Measurements from ENCODE around the gene GPR152.

Gene GPR152

DNA sequence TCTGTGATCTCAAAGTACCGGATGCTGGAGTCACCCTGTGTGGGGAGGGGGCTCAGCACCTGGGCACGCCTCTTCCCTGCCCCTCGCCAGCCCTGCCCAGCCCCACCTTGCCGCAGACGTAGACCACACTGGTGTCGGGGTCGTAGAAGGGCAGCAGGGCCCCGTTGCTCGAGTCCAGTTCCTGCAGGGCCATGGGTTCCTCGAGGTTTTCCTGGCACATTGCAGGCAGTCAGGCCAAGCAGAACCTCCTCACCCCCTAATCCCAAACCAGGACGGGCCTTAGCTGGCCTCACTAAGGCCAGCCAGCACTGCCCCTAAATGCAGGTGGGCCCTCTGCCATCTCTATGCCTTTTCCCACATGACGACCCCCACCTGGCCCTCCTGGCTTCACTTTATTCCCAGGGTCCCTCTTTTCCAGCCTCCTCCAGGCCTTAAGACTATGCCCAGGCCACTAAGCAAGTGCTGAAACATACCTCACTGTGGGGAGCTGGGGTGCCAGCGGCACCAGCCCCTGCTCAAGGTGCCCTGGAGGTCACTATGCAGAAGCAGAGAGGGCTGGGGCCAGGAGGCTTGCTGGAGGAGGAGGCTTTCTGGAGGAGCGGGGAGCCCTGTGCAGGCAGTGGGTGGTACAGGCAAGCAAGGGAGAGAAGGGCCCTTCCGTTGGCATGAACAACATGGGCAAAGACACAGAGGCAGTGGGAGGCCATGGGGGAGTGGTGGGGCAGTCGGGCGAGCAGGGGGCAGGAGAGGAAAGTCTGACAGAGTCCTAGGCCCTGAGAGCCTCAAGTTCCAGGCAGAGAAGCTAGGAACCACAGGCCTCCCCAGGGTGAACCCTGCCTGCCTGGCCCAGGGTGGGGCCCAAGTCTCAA lies 12.1 kb downstream of the GPR152 start:
- TF ChIP-seq, protein P1, sequence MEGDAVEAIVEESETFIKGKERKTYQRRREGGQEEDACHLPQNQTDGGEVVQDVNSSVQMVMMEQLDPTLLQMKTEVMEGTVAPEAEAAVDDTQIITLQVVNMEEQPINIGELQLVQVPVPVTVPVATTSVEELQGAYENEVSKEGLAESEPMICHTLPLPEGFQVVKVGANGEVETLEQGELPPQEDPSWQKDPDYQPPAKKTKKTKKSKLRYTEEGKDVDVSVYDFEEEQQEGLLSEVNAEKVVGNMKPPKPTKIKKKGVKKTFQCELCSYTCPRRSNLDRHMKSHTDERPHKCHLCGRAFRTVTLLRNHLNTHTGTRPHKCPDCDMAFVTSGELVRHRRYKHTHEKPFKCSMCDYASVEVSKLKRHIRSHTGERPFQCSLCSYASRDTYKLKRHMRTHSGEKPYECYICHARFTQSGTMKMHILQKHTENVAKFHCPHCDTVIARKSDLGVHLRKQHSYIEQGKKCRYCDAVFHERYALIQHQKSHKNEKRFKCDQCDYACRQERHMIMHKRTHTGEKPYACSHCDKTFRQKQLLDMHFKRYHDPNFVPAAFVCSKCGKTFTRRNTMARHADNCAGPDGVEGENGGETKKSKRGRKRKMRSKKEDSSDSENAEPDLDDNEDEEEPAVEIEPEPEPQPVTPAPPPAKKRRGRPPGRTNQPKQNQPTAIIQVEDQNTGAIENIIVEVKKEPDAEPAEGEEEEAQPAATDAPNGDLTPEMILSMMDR (IDR thresholded peaks at IDR 0.05; ENCODE audit: low read depth, low read length) = no peak
- no peak overlapping the region for H3K4me3 ChIP-seq (ENCODE audit: low read depth, low read length)

DNA sequence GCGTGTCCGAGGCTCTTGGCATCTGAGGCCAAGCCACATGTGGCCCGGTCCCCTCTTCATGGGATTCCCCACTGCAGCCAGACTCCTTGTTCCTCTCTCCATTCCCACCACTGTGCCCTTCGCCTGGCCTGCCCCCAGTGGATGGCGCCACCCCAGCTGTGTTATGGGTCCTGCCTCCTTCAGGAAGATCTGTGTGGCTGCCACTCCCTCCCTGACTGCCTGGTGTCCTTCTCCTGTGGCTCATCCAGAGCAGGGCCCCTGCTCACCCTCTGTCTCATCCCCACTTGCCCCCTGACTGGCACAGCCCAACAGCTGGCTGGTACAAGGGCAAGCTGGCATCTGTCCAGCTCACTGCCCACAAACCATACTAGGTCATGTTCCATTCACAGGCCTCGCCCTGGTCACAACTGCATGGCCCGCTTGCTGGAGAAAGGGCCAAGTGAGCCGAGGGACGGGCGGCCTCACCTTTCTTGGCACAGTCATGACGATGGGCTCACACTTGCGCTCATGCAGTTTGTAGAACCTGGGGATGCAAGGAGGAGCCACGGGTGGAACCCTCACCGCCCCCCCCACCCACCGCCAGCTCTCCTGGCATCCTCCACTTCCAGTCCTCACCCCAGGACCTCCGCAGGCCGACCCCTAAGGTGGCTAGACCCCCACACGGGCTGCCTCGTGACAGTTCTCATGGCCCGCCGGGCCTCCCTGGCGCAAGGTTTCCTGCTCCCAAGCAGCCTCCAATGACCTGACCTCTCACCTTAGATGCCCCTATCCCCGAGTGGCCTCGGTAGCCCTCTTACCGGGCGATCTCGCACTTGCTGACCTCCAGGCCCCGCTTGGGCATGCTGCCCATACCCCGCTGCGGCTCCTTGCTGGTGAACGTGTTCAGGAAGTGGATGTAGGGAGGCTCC lies 13.0 kb downstream of the GPR152 start:
- TF ChIP-seq, protein P1 (IDR thresholded peaks at IDR 0.05; ENCODE audit: low read depth, low read length) = no peak; the same call in 1 of the 2 replicates
- H3K4me3 ChIP-seq (ENCODE audit: low read depth, low read length) = no peak overlapping the region

DNA sequence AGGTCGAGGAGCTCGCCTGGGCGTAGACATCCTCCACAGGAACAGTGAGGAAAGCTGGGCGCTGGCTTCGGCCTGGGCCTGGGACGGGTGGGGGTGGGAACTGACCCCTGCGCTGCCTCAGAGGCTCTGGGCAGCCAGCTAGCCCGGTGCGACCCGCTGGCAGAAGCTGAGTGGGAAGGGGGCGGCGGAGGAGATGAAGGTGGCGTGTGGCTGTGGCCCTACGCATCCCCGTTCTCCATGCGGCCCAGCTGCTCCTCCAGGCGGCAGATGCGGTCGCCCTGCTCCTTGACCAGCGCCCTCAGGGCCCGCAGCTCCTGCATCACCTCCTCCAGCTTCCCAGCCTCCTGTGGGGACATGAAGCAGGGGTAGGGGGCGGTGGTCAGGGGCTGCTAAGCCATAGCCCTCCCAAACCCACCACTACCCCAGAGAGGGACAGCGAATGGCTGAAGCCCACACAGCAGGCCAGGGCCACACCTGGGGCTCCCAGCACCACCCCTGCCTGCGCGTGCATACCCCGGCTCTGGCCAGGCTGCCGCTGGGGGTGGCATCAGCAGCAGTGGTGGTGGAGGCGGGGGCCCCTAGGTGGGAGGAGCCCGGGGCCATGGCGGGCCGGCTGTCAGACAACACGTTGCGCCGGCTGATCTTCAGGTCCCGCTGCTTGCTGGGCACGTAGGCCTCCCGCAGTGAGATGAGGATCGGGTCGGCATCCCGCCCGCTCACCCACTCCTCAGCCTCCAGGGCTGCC lies 14.2 kb downstream of the GPR152 start:
- no peak overlapping the region for H3K4me3 ChIP-seq (ENCODE audit: low read depth, low read length)
- TF ChIP-seq, protein P1 (IDR thresholded peaks at IDR 0.05; ENCODE audit: low read depth, low read length) = no peak

DNA sequence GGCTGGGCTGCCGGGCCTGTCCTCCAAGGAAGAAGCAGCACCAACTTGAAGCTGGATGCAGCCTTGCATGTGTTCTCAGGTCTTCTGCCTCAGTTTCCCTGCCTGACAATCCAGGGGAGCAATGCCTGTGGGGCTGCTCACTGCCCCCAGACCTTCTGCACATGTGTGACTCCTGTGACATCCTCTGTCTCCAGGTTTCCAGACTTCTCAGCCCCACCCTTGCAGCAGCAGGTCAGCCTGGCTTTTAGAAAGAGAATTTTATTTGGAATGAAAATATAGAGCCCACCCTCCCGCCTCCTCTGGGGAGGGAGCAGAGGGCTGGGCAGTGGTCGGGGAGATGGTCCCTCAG lies 14.7 kb downstream of the GPR152 start:
- no peak overlapping the region for H3K4me3 ChIP-seq (ENCODE audit: low read depth, low read length)
- TF ChIP-seq, protein P1 (IDR thresholded peaks at IDR 0.05; ENCODE audit: low read depth, low read length) = no peak

DNA sequence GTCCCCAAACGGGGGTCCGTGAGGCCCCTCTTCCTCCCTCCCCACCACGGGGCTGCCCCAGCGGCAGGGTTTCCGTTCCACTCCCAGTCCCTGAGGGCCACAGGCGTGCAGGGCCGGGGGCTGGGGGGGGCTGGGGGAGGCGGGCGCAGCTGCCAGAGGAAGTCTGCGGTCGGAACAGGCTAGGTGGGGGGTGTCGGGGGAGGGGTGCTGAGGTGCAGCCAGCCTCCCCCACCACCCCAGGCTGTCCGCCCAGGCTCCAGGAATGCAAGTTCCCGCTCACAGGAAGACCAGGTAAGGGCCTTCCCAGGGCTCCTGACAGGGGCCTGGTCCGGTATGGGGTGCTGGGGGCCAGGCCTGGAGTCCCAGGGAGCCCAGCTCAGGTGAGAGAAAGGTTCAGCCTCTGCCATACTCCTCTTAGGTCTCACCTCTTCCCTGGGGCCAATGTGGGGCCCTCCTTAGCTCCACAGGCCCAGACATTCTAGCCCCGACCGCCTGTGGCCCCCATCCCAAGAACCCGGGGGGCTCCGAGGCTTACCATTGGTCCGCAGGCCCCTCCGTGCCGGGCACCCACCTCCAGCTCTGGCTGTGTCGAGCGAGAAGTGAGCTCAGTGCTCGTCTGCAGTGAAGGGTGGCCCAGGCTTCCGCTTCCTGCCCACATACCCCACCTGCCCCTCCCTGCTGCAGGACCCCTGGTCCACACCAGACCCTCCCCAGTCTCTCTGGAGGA lies 15.3 kb downstream of the GPR152 start, which contains the start of gene PTPRCAP:
Gene PTPRCAP (minus strand): TSS at position 601 of the 727 bp plus-strand sequence. CDS start 63 bp downstream, at position 538.
- H3K4me3 ChIP-seq (ENCODE audit: low read depth, low read length) = no peak within 1 kb of the TSS
- TF ChIP-seq, protein P1 (IDR thresholded peaks at IDR 0.05; ENCODE audit: low read depth, low read length) = no peak

DNA sequence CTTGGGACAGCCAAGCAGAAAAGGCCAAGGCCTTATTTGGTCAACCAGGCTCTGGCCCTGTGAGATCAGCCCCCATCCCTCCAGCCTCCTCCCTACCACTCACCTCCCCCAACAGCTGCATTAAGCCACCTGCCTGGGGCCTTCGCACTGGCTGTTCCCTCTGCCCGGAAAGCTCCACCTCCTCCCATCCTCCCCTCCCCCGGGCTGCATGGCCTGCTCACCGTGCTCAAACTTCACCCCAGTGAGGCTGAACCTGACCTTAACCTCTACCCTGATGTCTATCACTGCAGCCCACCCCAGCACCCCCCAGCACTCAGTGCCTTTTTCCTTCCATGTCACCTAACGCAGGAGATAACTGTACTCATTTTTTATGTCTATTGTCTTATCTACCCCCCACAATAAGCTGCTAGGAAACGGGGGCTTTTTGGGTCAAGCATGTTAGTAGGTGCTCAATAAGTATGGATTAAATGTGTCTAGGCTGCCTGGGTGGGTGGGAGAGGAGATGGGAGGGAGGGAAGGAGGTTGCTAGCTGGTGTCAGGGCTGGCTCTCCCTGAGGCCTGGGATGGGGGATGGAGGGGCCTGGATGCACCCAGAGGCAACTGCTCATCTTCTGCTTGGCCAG lies 16.0 kb downstream of the GPR152 start:
- TF ChIP-seq, protein P1 (IDR thresholded peaks at IDR 0.05; ENCODE audit: low read depth, low read length) = no peak
- no peak overlapping the region for H3K4me3 ChIP-seq (ENCODE audit: low read depth, low read length)
